Stimulated activated CD4-positive, alpha-beta T cell treated with anti-CD3 and anti-CD28 coated beads, TNF-alpha, amount 100 ng/mL, for 1 hour (primary cell): ENCODE data around the gene LKAAEAR1.

Experiments
- DNase-seq, 3 donors: peaks; one replicate each; pipeline ENCODE4 v3.0.0-alpha.2; 2020; ENCODE audit warnings: low read depth in 3 of 3, low spot score in 1 of 3

The LKAAEAR1 gene

GRCh38 chr20:64068386-64069208, 15.6 kb downstream of the LKAAEAR1 start:
- DNase-seq, result no peak

- no peak for DNase-seq
These were observed 16.4 kb downstream of the LKAAEAR1 start for GRCh38 chr20:64067733-64068307.

GRCh38 chr20:64067005-64067632, 17.1 kb downstream of the LKAAEAR1 start:
- DNase-seq, result no peak

- no peak for DNase-seq
These were observed 18.2 kb downstream of the LKAAEAR1 start for GRCh38 chr20:64065974-64066343.

DNA sequence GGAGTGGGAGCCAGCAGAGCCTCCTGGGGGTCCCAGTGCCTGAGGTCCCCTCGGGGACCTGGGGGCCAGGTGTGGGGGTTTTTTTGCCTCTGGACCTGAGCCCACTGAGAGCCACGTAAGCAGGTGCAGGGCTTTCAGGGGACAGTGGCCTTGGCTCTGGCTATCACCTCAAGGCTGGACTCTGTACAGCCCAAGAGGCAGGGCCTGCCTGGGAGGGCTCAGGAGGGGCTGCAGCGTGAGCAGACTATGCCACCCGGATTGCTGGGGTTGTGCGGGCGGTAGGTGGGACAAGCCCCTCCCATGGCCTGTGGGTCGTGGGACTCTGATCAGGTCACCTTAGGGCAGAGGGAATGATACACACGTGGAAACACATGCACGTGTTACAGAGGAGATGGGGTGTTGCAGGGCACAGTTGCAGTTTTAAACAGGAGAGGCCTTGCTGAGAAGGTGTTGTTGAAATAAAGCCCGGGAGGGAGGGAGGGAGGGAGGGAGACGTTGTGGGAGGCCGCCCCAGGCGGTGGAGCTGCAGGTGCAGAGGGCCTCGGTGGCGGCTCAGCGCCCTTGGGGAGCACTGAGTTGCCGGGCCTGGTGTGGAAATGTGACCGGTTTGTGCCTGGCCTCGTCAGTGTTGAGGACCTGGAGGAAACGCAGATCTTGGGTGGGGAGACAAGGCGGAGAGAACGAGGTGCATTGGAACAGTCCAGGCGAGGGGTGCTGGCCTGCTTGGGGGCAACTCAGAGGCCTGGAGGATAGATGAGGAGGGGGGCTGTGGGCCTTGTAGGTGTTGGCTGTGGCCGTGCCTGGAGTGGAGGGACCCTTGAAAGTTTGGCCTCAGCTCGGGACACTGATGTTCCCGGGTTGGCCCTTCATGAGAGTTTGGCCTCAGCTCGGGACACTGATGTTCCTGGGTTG, 18.9 kb downstream of the LKAAEAR1 start:
- DNase-seq, result no peak

DNA sequence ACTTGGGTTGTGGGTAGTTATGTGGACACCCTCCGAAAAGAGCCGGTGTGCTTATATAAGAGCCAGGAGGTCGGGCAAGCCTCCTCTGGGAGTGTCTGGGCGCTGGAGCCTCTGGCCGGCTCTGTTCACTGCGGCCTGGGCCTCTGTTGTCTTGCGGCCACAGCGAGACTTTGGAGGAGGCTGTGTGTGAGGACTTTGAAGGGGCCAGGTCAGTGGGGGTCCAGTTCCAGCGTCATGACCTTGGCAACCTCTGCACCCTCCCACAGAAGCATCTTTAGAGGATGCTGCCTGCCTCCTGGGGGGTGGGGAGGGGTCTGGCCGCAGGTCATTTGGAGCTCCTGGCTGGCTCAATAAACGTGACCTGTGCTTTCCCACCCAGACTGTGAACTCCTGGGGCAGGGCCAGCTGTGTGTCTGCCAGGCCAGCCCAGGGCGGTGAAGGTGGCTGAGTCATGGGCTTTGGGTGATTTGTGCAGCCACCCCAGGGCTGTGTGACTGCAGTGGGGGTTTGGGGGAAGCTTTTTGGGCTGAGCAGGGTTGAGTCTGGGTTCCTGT, 20.0 kb downstream of the LKAAEAR1 start:
- no peak for DNase-seq

DNA sequence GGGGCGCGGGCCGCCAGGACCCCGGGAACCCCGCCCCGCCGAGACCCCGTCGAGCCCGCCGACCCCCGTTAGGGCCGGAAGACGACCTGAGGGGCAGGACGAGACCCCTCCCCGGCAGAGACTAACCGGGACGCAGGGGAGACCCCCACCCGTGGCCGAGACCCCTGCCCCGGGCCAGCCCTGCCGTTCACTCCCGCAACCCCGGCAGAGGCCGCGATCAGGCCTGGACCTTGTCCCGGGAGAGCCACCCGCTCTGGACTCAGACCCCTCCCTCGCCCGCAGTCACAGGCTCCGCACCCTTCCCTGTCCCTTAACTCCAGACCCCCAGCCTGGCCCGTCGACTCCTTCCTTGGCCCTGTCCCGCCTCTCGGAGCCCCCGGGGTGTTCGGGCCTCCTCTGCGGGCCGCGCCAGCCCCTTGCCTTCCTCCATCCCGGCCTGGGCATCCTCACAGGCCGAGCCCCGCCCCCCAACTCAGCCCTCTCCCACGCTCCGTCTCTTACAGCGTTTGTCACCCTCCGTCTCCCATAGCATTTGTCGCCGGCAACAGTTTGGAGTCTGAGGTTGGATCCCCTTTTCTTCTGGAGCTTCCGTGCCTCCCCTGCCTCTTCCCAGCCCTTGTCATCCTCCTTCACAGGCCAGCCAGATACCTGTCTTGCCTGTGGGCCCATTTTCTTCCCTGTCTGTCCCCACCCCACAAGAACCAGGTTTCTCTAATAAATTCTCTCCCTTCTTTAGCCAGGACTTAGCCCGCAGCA, 20.6 kb downstream of the LKAAEAR1 start:
- no peak for DNase-seq

GRCh38 chr20:64062596-64063388, 21.4 kb downstream of the LKAAEAR1 start, which contains the start of gene TCEA2:
Gene TCEA2, plus strand, starts transcription at chr20:64063198. Its CDS starts 115 bp downstream, at chr20:64063313.
- DNase-seq, result peak; percentile 80 to 91 (median 88)

GRCh38 chr20:64062276-64062595, 22.0 kb downstream of the LKAAEAR1 start:
- DNase-seq, result no peak

GRCh38 chr20:64058536-64058935, 25.7 kb downstream of the LKAAEAR1 start:
- DNase-seq, result no peak

- peak; percentile 54 to 78 (median 63) for DNase-seq
These were observed 26.3 kb downstream of the LKAAEAR1 start for GRCh38 chr20:64057628-64058498.

- DNase-seq, result no peak
These were observed 27.1 kb downstream of the LKAAEAR1 start for GRCh38 chr20:64056889-64057627.

- DNase-seq, result no peak
These were observed 27.6 kb downstream of the LKAAEAR1 start for GRCh38 chr20:64056639-64056888.

DNA sequence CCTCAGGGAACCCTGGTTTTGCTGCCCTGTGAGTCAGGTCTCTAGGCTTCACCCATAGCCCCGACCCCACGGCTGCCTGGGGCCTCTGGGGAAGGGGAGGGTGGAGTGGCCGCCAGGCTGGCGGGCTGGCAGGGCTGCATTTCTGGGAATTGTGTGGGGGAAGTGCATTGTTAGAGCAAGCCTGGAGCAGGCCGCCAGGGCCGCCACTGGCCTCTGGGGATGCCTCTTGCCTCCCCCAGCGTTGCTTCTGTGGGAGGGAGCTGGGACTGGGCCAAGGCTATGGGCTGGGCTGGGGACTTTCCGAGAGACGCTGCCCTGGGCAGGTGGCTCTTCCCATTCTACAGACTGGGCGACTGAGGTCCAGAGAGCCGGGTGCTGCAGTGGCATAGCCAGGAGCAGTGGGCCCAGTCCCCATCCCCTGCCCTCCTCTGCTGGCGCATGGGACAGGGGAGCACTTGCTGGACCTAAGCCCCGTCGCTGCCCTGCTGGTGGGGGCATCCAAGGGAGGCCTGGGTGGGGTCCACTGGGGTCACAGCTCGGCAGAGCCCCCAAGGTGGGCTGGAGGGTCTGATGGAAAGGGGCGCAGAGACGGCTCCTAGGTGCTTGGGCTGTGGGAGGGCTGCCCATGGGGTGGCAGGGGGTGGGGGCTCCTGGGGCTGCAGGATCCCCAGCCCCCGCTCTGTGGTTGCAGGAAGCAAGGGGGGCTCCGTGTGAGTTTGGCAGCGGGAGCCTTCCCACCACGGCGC, 28.1 kb downstream of the LKAAEAR1 start:
- DNase-seq, result no peak

DNA sequence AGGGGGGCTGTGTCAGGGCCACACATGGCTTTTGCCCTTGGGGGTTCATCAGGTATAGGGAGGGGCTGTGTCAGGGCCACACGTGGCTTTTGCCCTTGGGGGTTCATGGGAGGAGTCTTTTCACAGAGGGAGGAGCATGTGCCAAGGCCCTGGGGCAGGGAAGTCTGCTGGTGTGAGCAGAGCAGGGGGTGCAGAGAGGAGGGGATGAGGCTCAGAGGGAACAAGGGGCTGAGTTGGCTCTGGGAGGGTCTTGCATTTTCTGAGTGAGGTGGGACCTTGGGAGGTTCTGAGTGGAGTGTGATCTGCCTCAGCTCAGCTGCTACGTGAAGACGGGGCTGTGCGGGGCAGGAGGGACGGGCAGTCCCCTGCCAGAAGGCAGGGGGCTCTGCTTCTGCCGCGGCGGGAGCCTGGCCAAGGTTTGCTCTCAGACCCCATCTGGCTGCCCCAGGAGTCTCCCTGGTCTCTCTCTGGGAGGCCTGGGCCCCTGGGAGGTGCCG, 28.8 kb downstream of the LKAAEAR1 start:
- DNase-seq, result no peak

GRCh38 chr20:64053841-64054661, 30.1 kb downstream of the LKAAEAR1 start:
- no peak for DNase-seq
